NCI-H774 (cell line): ENCODE results near the gene NUMB.
"Not testable (repeated sequence)": the region's sequence is repeated elsewhere in the genome, so short reads cannot be mapped to it uniquely, and the experiment has no call there.

Experiments
- DNase-seq: peaks from one replicate; lab custom pipeline; 2025; lab: John Stamatoyannopoulos, UW

NUMB gene

DNA sequence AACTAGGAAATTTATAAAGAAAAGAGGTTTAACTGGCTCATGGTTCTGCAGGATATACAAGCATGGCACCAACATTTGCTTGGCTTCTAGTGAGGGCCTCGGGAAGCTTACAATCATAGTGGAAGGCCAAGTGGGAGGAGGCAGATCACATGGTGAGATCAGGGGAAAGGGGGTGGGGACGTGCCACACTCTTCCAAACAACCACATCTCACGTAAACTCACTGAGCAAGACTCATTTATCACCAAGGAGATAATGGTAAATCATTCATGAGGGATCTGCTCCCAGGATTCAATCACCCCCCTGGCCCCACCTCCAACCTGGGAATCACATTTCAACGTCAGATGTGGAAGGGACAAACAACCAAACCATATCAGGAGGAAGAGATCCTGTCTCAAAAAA is 35.8 kb downstream of the NUMB start:
- no peak for DNase-seq

- no peak for DNase-seq
These were observed 40.1 kb downstream of the NUMB start for GRCh38 chr14:73418227-73418626.

DNA sequence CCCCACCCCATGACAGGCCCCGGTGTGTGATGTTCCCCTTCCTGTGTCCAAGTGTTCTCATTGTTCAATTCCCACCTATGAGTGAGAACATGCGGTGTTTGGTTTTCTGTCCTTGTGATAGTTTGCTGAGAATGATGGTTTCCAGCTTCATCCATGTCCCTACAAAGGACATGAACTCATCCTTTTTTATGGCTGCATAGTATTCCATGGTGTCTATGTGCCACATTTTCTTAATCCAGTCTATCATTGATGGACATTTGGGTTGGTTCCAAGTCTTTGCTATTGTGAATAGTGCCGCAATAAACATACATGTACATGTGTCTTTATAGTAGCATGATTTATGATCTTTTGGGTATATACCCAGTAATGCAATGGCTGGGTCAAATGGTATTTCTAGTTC is 52.1 kb downstream of the NUMB start:
- not testable (repeated sequence) for DNase-seq

GRCh38 chr14:73403181-73403752 is 55.1 kb downstream of the NUMB start:
- DNase-seq: no peak

- no peak for DNase-seq
These were observed 55.8 kb downstream of the NUMB start for GRCh38 chr14:73402579-73402978.

DNA sequence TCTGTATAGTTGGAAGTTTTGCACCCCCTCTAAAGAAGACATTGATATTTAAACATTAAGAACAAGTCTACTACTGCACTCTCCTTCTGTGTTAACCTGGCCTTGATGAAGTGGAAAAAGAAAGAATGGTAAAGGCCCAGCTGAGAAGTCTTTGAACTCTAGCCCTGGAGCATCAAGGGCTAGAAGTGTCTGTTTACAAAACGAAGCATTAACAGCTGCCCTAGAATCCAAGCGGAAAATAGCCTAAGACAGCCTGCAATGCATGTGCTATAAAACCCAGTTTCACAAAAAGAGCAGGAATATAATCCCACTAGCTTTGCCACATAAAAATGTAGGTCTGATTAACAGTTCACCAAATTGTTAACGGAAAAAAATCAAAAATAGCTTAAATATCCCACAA is 60.5 kb downstream of the NUMB start:
- no peak for DNase-seq

DNA sequence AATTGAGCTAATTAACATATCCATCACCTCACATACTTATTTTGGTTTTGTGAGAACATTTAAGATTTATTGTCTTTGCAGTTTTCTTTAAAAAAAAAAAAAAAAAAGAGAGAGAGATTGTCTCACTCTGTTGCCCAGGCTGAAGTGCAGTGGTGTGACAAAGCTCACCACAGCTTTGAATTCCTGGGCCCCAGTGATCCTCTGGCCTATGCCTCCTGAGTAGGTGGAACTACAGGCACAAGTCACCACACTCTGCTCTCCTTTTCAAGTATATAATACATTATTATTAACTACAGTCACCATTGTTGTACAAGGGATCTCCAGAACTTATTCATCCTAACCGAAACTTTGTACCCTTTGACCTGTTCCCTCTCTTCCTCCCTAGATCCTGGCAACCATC is 64.0 kb downstream of the NUMB start:
- no peak for DNase-seq

DNA sequence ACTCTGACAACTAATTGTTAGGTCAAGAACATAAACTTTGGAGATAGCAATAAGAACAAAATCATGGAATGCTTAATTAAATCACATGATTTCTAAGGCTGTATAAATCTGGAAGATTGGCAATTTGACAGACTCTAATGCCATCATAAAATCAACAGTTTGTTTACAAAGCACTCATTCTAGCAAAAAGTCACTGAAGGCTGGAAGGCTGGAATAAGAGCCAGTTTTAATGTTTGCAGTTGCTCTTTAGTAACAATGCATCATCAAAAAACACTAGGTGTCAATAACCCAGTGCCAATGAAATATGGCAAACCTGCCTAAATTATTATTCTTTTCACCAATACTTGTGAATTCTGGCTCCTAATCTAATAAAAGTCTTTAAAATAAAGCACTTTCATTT is 65.0 kb downstream of the NUMB start:
- DNase-seq: peak; percentile 2

DNA sequence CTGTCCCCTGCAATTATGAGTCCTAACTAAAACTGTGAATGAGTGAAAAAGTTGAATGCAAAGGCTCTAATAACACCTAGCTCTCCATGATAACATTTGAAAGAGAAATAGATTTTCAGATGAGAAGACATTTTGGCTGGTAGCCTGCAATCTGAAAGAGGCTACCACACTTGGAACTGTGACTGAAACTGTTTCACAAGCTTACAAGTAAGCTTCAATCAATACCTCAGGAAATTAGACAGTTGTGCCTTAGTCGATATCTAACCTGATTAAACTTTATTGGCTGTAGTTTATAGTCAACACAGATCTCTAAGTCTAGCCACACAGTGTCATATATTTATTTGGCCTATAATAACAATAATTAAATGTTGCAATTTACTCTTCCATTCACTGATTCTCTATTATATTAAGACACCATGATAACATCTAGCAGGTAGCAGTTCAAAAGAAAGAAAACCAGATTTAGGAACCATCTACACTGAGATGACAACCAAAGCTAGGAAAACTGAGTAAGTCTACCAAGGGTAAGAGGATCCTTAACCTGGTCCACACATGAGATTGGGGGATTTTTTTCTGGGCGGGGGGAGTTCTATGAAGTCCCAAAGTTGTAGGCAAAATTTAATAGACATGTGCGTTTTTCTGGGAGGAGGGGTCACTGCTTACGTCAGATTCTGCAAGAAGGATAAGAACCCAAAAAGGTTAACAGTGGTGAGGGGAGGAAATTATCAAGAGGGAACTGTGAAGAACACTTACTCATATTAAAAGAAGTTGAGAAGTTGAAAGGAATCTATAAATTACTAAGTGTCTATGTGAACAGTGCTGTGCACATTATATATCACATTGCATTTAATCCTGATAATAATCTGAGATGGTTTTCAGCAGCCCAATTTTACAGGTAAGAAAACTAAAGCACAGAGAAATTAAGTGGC is 65.8 kb downstream of the NUMB start:
- no peak for DNase-seq

- DNase-seq: not testable (repeated sequence)
These were observed 70.5 kb downstream of the NUMB start for GRCh38 chr14:73387860-73388259.

DNA sequence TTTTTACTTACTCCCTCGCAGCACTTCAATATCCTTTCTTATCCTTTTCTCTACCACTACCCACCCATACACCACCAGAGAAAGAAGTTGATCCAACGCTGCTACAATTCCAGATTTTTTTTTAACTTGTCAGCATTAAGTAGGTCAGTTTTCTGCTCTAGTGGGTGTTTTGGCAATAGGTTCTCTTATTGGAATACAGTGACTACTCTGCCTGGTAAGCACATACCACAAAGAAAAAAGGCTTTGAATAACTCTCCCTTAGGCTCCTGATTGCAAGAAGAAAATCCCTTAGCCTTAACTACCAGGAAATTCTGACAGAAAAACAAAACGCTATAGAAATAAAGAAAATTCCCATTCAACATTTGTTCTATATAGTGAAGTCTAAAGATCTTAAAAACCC is 72.0 kb downstream of the NUMB start:
- DNase-seq: no peak

DNA sequence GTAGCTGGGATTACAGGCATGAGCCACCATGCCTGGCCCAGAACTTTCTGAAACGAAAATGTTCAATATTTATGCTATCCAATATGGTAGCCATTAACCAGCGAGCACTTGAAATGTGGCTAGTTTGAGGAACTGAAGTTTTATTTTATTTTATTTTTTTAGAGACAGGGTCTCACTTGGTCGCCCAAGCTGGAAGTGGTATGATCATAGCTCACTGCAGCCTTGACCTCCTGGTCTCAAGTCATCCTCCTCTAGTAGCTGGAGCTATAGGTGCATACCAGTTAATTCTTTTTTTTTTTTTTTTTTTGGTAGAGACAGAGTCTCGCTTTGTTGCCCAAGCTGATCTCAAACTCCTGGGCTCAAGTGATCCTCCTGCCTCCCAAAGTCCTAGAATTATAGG is 73.3 kb downstream of the NUMB start:
- not testable (repeated sequence) for DNase-seq

DNA sequence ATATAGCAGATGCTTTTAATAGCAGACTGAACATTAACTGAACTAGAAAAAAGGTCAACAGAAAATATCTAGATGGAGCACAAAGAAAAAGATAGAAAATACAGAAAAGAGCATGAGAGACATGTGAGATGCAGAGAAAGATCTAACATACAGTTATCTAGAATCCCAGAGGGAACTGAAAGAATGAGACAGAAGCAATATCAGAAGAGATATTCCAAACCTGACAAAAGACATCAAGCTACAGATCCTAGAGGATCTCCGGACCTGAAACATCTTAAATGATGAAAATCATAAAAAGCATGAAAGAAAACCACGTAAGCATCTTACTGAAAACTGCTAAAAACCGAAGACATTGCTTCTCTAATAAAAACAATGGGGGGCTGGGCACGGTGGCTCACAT is 75.0 kb downstream of the NUMB start:
- no peak for DNase-seq

DNA sequence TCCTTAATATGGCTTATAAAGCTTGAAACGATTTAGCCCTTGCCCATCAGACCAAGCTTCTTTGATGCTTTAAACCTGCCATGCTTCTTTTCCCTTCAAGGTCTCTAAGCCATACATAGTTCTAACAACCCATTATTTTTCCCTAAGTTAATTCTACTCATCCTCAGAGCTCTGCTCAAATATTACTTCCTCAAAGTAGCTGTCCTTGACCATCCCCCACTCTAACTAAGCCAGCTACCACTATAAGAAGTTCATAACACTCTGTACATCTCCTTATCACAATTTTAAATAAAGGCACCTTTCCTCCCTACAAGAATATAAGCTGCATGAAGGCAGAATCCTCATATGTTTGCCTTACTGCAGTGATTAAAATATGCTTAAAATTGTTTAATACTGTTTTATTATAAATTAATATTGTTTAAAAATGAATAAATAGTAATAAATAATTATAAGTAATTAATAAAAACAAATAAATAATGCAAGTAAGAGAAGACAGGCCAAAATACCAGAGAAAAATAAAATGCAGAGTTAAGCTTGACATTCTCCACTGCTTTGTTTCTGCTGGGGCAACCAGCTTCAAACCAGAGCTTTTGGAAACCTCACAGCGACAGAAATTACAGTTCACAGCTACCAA is 76.8 kb downstream of the NUMB start:
- no peak for DNase-seq

DNA sequence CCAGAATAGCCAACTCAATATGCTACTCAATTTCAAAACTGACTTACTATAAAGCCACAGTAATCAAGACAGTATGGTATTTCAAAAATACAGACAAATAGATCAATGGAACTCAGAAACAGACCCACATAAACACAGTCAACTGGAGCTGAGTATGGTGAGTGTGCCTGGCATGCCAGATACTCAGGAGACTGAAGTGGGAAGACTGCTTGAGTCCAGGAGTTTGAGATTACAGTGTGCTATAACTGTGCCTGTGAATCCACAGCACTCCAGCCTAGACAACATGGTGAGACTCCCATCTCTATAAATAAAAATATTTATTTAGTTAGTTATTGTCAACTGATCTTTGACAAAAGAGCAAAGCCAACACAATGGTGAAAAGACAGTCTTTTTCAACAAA is 81.8 kb downstream of the NUMB start:
- no peak for DNase-seq

GRCh38 chr14:73375861-73376260 is 82.5 kb downstream of the NUMB start:
- DNase-seq: no peak

GRCh38 chr14:73374218-73374617 is 84.1 kb downstream of the NUMB start:
- no peak for DNase-seq

DNA sequence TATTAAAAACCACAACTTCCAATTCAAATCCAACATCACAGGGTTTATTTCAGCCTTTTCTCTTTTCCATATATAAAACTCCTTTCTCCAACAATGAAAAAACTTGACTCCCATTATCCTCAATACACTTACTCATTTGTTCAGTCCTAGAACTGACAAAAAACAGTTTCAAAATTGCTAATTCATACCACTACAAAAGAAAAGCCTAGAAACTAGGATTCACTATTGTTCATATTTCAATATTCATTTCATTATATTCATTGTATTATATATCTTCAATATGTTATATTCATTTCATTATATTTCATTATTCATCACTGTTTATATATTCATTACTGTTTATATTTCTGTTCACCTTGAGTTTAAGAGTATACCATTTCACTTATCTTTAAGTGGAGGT is 85.8 kb downstream of the NUMB start:
- DNase-seq: no peak

DNA sequence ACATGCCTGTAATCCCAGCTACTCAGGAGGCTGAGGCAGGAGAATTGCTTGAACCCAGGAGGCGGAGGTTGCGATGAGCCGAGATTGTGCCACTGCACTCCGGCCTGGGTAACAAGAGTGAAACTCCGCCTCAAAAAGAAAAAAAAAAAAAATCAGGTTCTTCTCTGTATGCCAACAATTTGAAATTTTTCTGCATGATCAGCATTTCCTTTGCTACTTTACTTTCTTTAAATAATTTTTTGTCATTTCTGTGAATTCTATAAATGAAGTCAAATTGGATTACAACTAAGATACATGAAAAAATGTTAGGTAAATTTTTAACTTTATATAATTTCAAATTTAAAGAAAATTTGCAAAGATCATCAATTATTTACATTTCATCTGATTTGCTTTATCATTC is 87.8 kb downstream of the NUMB start:
- DNase-seq: no peak

GRCh38 chr14:73369428-73369827 is 88.9 kb downstream of the NUMB start:
- no peak for DNase-seq

DNA sequence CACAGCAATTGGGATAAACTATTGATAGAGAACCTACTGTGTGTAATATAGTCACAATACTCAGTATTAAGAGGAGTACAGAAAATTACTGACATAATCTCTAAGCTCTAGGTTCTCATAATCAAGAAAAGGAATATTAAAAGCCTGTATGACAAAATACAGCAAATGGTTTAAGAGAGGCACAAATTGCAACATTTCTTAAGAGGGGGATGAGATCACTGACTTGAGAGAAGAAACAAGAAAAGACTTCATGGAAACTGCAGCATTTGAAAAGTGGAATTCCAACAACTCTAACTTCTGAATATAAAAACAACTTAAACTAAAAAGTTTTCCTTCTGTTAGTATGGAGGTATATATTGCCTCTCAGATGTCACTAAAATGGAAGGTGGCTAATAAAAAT is 89.7 kb downstream of the NUMB start:
- no peak for DNase-seq

- no peak for DNase-seq
These were observed 92.6 kb downstream of the NUMB start for GRCh38 chr14:73365727-73366126.

DNA sequence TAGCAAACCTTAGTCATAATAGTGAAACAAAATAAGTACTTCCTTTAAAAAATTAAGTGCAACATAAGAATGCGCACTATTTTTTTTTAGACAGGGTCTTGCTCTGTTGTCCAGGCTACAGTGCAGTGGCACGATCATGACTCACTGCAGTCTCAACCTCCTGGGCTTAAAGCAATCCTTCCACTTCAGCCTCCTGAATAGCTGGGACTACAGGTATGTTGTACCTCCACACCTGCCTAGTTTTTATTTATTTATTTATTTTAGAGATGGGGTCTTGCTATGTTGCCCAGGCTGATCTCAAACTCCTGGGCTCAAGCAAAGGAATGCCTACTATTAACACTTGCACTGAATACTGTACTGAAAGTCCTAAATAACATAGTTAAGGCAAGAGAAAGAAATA is 93.8 kb downstream of the NUMB start:
- no peak for DNase-seq
